Glomerular endothelial cell (primary cell): ENCODE results near the gene HCFC1R1. TPM values are rescaled to one million over a fixed set of nuclear protein-coding genes. Genes with fewer than 3 reads are reported as not detected.

Experiments
- DNase-seq: peaks from one replicate; pipeline ENCODE4 v3.0.0-alpha.2; 2011; ENCODE audit warnings: low read depth, low spot score; ENCODE audit errors: extremely low read depth
- total RNA-seq: library from RNA; depleted of rRNA; stranded (reverse); fragments of >200 nt; gene quantifications from 2 replicates; pipeline ENCODE4 v1.2.3, GENCODE V29; 2015

Gene HCFC1R1
- total RNA-seq, 1 donor from 2014 or later = 24.7 TPM

DNA sequence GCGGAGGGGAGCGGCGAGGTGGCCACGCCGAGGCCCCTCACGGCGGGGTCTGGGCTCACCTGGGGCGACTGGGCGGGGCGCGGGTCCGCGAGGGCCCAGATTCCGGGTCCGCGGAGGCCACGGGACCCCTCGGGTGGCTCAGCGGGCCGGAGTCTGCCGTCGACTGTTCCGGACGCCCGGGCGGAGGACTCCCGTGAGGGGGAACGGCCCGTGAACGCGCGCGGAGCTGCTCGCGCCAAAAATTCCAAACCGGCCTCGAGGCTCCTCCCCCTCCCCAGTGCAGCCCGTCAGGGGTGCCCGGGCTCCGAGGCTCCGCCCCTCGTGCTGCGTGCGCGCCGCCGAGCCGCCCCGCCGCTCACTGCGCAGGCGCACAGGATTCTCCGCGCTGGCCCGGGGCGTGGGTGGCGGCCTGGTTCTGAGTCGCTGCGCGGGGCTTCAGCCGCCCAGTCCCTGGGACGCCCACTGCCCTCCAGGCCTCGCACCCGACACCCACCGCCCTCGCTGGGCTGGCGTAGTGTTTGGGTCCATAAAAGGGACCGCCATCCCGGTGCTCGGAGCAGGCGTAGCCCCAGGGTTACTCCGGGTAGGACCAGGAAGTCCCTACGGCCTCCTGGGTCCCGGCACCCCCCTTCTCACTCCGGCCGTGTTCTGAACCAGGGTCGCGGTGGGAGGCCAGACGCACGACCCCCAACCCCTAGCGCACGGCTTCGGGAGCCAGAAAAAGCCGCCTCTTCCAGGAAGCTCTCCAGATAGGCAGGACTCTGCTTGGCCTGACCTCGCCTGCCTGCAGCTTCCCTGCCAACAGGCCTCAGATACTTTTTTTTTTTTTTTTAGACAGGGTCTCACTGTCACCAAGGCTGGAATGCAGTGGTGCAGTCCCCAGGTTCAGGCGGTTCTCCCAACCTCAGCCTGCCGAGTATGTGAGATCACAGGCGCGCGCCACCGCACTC, 43.2 kb downstream of the HCFC1R1 start, which contains the start of gene PKMYT1:
TSS of gene PKMYT1 (minus strand) at position 220 of the 950 bp plus-strand sequence. CDS start 789 bp downstream, outside the sequence.
- DNase-seq = no peak

DNA sequence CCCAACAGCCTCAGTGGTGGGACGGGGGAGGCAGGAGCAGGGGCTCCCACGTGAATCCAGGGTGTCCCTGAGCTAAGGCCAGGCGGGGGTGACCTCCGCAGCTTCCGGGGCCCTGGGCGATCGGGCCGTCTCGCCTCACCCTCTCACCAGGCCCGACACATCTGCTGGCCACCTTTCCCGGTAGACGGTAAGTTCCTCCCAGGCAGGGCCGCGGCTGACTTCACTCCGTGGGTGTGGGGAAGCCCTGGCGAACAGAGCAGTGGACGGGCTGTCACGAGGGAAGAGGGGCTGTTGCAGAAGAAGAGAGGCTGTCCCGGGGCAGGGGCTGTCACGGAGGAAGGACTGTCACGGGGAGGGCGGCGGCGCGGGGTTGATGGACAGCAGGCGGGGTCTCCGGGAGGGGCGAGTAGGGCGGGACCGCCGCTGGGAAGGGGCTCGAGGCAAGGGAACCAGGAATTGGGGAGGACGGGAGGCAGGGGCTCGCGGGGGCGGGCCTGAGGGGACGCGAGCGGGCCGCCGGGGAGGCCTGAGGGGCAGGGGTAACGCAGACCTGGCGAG, 44.0 kb downstream of the HCFC1R1 start:
- no peak for DNase-seq

DNA sequence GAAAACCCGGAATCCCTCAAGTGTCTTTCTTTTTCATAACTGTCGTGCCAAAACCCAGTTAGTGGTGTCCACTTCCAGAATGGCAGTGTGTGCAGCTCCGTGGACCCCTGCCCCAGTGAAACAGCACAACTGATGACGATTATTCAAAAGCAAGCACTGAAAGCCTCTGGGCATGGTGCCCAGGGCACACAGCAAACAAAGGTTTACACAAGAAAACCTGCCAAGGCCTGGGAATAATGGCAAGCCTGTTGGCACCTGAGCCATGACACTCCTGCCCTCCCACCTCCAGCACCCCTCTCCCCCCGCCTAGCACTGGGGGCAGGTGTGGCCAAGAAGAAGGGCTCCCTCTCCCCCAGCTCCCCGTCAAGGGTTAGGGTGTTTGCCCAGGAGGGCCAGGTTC, 46.3 kb downstream of the HCFC1R1 start:
- DNase-seq = no peak

DNA sequence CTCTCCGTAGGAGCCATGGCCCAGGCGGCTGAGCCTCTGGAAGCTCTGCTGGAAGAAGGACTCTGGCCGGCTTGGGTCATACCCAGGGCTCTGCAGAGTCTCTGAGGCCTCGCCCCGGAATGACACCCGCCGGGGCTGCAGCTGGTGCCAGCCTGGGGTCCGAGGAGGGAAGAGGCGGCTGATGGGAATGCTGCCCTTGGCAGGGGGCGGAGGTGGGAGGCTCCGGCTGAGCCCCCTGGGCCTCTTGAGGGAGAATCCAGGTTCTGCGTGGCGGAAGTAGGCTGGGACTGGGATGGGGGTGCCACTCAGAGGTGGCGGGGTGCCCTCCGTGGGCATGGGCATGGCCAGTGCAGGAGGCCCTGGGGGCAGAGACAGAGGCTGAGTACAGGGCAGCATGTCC, 47.1 kb downstream of the HCFC1R1 start:
- DNase-seq = no peak

DNA sequence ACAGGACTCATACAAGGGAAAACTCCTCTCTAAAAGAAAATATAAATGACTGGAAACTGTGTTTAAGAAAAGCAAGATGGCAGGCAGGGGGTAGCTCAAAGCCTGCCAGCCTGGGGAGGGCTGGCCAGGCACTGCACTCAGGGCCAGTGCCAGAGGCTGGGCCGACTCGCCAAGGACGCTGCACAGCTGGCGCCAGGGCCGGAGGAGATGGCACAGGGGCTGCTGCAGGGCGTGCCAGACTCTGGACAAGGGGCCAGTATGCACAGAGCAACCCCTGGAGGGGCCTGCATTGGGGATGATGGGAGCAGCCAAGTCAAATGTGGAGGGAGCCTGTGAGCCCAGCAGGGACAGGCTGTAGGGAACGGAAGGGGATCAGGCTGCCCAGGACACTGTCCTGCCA, 47.5 kb downstream of the HCFC1R1 start:
- DNase-seq = no peak

DNA sequence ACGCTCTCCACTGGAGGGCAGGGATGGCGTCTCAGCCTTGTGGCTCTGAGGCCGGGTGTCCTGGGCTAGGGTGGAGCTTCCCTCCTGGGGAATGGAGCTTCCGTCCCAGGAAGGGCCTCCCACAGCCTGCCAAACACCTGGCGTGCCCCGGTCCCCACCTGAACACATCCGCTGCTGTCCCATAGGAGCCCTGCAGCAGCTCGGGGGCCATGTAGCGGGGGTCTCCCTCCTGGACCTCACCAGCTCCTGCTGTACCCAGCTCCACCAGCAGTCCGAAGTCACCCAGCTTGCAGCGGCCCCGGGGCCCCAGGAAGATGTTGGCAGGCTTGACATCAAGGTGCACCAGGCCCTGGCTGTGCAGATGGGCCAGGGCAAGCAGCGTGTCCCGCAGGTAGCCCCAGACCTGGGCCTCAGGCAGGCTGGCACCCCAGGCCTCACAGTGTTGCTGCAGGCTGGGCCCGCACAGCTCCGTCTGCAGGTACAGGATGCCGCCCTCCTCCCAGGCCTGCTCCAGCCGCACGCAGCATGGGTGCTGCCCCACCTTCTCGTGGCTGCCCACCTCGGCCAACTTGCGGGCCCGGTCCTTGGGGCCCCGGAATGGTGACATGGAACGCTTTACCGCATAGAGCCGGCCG, 48.5 kb downstream of the HCFC1R1 start:
- DNase-seq = no peak

DNA sequence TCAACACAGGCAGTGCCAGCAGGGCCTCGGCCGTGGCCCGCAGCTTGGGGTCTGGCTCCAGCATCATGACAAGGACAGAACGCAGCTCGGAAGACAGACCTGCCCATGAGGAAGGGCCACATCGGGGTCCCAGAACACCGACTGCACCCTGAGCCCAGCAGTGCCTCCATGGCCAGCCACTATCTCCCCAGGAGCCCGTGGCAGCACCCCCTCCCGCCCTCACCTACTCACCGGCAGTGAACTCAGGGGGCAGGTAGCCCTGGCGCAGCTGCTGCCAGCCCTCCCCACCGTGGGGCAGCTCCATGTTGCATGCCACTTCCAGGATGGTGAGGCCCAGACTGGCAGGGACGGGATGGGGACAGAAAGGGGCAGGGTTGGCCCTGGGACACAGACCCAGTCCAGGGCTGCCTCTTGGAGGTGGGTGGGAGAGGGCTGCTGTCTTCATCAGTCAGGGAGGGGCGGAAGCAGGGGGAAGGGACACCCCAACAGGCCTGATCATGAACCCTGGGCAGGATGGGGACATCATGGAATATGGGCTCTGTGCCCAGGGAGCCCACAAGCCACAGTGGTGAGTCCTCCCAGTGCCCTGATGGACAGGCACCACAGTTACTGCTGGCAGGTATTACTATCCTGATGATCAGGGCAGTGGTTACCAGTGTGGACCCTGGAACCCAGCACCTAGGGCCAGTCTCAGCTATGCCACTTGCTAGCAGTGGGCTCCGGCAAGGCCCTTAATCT, 49.3 kb downstream of the HCFC1R1 start:
- no peak for DNase-seq

DNA sequence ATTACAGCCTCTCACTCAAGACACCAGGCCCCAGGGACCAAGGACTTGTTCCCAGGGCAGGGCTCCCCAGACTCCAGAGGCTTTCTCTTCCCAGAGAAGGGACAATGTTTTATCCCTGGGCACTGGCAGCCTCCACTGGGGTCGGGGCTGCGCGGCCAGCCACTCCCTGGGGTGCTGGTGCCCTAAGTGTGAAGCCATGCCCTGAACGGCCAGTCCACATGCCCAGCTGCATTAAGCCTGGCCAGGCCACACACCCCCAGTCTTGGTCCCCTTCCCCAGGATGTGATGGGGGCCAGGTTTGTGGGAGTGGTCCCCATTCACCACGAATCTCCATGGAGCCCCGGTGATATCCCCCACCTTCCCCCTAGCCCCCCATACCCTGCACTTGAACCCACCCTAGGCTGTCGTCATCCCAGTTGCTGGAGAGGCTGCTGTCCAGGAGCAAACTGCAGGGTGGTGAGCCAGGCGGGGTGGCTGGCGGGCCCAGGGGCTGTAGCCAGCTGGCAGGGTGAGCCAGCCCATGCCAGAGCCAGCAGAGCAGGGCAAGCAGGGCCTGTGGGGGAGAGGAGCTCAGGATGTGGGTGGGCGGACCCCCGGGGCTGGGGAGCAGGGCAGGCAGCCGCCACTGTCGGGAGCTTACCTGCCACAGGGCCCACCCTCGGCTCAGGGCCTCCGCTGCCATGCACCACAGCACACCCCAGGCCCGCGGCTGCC, 50.0 kb downstream of the HCFC1R1 start:
- DNase-seq = no peak

DNA sequence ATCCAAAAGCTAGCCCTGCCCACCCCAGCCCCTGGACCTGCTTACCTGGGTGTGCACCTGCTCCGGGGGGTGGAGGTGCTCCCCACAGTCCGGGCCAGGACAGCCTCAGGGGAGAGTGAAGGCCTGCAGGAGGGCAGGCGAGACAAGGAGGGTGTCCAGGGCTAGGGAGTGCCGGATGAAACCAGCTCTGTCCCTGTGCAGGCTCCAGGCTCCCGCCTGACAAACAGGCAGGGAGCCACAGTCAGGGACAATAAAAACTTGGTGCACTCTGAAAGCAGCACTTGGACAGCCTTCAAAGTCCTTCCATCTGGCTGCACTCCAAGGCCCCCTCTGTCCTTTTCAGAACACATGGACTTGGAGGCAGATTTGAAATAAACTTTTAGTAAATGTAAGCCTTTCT, 50.6 kb downstream of the HCFC1R1 start:
- DNase-seq = no peak

Other genes starting within 250 kb of the HCFC1R1 start
- gene ELOB, start 246.7 kb downstream of the HCFC1R1 start, total RNA-seq = 231 and 338 TPM in 2 replicates
- gene PRSS33, start 236.4 kb downstream of the HCFC1R1 start, total RNA-seq = not detected in 2 replicates
- gene PRSS41, start 225.5 kb downstream of the HCFC1R1 start, total RNA-seq = not detected in 2 replicates
- not detected in 2 replicates for gene PRSS21, start 206.7 kb downstream of the HCFC1R1 start, total RNA-seq
- 0.99 TPM in 1 of 2 replicates, not detected in the other for gene ZG16B, start 193.6 kb downstream of the HCFC1R1 start, total RNA-seq
- 0.44 TPM in 1 of 2 replicates, not detected in the other for gene PRSS22, start 165.8 kb downstream of the HCFC1R1 start, total RNA-seq
- 81.6 and 96.0 TPM in 2 replicates for gene FLYWCH2, start 140.7 kb downstream of the HCFC1R1 start, total RNA-seq
- 49.2 and 56.5 TPM in 2 replicates for gene FLYWCH1, start 112.0 kb downstream of the HCFC1R1 start, total RNA-seq
- 0.15 TPM in 1 of 2 replicates, not detected in the other for gene KREMEN2, start 59.7 kb downstream of the HCFC1R1 start, total RNA-seq
- 10.7 and 14.9 TPM in 2 replicates for gene PAQR4, start 54.6 kb downstream of the HCFC1R1 start, total RNA-seq
- gene PKMYT1, start 43.5 kb downstream of the HCFC1R1 start, total RNA-seq = 9.0 and 12.9 TPM in 2 replicates
- not detected in 2 replicates for gene CLDN9, start 11.0 kb downstream of the HCFC1R1 start, total RNA-seq
- gene CLDN6, start 5.8 kb downstream of the HCFC1R1 start, total RNA-seq = 0.12 and 12.9 TPM in 2 replicates
- gene TNFRSF12A, start 3.6 kb downstream of the HCFC1R1 start, total RNA-seq = 202 and 204 TPM in 2 replicates
- gene THOC6, start 93 bp upstream of the HCFC1R1 start, total RNA-seq = 20.7 and 28.9 TPM in 2 replicates
- gene BICDL2, start 13.0 kb upstream of the HCFC1R1 start, total RNA-seq = not detected in 2 replicates
- 0.05 and 0.35 TPM in 2 replicates for gene MMP25, start 22.6 kb upstream of the HCFC1R1 start, total RNA-seq
- 960 and 1,559 TPM in 2 replicates for gene IL32, start 41.7 kb upstream of the HCFC1R1 start, total RNA-seq
- not detected in 2 replicates for gene ZSCAN10, start 75.4 kb upstream of the HCFC1R1 start, total RNA-seq
- 19.8 and 26.3 TPM in 2 replicates for gene ZNF205, start 88.6 kb upstream of the HCFC1R1 start, total RNA-seq
- gene ZNF213, start 111.1 kb upstream of the HCFC1R1 start, total RNA-seq = 7.5 and 15.1 TPM in 2 replicates
- not detected in 2 replicates for gene OR1F1, start 164.3 kb upstream of the HCFC1R1 start, total RNA-seq
- 7.2 and 9.5 TPM in 2 replicates for gene ZNF200, start 211.2 kb upstream of the HCFC1R1 start, total RNA-seq
- not detected in 2 replicates for gene MEFV, start 232.7 kb upstream of the HCFC1R1 start, total RNA-seq